ENCODE results near the gene CDC42BPB. TPM values are rescaled to one million over a fixed set of nuclear protein-coding genes. Genes with fewer than 3 reads are reported as not detected.
A peak's percentile ranks its signal among the peaks of the same experiment; 100 is the strongest.

The CDC42BPB gene
- total and polyA plus RNA-seq, 2 donors from 2014 or later: 22.5 to 127 TPM

DNA sequence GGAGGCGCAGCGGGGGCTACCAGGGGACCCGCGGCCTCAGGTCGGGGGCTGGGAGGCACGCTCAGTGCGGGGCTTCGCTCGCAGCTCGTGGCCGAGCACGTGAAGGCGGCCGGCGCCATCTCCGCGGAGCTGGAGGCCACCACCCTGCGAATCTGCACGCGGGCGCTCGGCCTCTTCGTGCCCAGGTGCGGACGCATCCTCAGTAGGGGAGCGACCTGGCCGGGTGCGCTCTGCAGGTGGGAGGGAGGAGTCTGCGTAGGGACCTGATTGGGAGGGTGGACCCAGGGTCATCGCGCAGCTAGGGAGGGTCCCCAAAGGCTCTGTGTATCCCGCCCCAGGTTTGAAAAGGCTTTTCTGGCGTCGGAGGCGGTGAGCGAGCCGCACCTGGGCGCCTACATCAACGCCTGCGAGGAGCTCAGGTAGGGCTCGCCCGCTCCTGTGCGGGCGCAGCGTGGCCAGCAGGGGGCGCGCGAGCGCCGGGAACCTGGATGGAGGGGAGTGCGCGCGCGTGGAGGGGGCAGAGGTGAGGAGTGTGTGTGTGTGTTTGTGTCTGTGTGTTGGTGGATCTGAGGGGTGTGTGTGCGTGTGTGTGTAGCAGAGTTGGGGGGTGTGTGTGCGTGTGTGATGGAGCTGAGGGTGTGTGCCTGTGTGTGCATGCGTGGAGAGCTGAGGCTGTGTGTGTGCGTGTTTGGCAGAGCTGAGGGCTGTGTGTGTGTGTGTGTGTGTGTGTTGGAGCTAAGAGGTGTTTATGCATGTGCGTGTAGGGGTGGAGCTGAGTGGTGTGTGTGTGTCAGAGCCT is 47.5 kb upstream of the CDC42BPB start:
- FAIRE-seq (no peak), DNase-seq (peak; percentile 78 to 89 (median 80))
- Histone ChIP-seq H3K9me3 (ENCODE audit: control insufficient read depth in 2 of 3, insufficient read depth in 1 of 3, low read length in 3 of 3) (no peaks in the 10 kb centered on the region), H3K4me3 (ENCODE audit: low read length in 3 of 3) (peak overlapping the region in 1 of 3 donors; percentile 4), H3K9ac (ENCODE audit: low read length in 3 of 3) (no peak overlapping the region), H3K36me3 (ENCODE audit: control insufficient read depth in 2 of 3, insufficient read depth in 3 of 3, low read length in 3 of 3) (no peaks in the 10 kb centered on the region), H3K27me3 (ENCODE audit: control insufficient read depth, insufficient read depth, low read length) (peaks cover 11% of the 10 kb centered on the region), H3K4me1 (ENCODE audit: control insufficient read depth in 2 of 3, insufficient read depth in 2 of 3, low read depth in 1 of 3, low read length in 3 of 3) (peaks cover 0 to 14% (median 0%) of the 10 kb centered on the region in 3 donors), H3K27ac (ENCODE audit: low read depth in 2 of 2, low read length in 2 of 2) (no peak overlapping the region)
- TF ChIP-seq, protein P1, sequence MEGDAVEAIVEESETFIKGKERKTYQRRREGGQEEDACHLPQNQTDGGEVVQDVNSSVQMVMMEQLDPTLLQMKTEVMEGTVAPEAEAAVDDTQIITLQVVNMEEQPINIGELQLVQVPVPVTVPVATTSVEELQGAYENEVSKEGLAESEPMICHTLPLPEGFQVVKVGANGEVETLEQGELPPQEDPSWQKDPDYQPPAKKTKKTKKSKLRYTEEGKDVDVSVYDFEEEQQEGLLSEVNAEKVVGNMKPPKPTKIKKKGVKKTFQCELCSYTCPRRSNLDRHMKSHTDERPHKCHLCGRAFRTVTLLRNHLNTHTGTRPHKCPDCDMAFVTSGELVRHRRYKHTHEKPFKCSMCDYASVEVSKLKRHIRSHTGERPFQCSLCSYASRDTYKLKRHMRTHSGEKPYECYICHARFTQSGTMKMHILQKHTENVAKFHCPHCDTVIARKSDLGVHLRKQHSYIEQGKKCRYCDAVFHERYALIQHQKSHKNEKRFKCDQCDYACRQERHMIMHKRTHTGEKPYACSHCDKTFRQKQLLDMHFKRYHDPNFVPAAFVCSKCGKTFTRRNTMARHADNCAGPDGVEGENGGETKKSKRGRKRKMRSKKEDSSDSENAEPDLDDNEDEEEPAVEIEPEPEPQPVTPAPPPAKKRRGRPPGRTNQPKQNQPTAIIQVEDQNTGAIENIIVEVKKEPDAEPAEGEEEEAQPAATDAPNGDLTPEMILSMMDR (IDR thresholded peaks at IDR 0.05; ENCODE audit: borderline replicate concordance, extremely low read depth, insufficient read depth): peak; percentile 98
- intact Hi-C loops (cut with DNase I): loop anchor here (10.0 kb wide), 2 partner anchors 70 to 190 kb away; no protein-coding TSS in a partner anchor

GRCh38 chr14:103104389-103104653 is 47.0 kb upstream of the CDC42BPB start:
- intact Hi-C loops (cut with DNase I): loop anchor here (10.0 kb wide), 2 partner anchors 70 to 190 kb away; no protein-coding TSS in a partner anchor
- FAIRE-seq: no peak
- no peaks in the 10 kb centered on the region for H3K36me3 ChIP-seq (ENCODE audit: control insufficient read depth in 2 of 3, insufficient read depth in 3 of 3, low read length in 3 of 3)
- no peak overlapping the region for H3K4me3 ChIP-seq (ENCODE audit: low read length in 3 of 3)
- H3K9ac ChIP-seq (ENCODE audit: low read length in 3 of 3): no peak overlapping the region
- H3K9me3 ChIP-seq (ENCODE audit: control insufficient read depth in 2 of 3, insufficient read depth in 1 of 3, low read length in 3 of 3): no peaks in the 10 kb centered on the region
- peaks cover 11% of the 10 kb centered on the region for H3K27me3 ChIP-seq (ENCODE audit: control insufficient read depth, insufficient read depth, low read length)
- DNase-seq: no peak
- H3K27ac ChIP-seq (ENCODE audit: low read depth in 2 of 2, low read length in 2 of 2): no peak overlapping the region
- peaks cover 0 to 14% (median 0%) of the 10 kb centered on the region in 3 donors for H3K4me1 ChIP-seq (ENCODE audit: control insufficient read depth in 2 of 3, insufficient read depth in 2 of 3, low read depth in 1 of 3, low read length in 3 of 3)
- TF ChIP-seq, protein P1 (IDR thresholded peaks at IDR 0.05; ENCODE audit: borderline replicate concordance, extremely low read depth, insufficient read depth): no peak

DNA sequence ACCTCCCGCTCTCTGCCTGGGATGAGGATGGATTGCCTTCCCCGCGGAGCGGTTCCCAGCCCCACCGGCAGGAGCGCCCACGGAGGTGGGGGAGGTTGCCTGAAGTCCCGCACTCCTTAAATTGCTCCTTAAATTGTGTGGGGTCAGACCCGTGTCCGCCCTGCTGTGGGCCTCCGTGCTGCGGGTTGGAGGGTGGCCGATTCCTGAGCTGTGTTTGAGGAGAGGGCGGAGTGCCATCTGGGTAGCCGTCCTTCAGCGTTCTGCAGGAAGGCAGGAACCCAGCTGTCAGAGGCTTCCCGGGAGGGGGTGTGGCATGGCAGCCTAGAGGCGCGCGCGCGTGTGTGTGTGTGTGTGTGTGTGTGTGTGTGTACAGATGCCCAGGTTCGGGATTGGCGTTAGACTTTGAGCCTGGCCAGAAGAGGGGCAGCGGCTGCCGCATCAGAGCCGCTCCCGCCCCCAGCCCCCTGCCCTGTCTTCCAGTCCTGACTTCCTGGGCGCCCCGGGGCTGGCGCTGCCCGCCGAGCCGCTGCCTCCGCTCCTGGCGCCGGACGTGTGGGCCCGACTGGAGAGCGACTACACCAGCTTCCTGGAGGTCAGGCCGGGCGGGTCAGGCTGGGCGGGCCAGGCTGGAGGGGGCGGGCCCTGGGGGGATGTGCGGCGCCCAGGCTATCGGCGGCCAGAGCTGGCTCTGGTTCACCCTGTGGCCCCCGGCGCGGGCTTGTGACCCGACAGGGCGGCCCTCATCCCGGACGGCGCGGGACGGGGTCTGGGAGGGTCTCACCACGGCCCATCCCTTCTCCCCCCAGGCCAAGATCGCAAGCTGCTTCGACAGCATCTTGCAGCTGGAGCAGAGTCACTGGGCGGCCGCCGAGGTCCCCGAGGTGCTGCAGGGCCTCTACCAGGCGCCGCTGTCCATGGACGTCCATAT is 46.4 kb upstream of the CDC42BPB start:
- FAIRE-seq (no peak), DNase-seq (peak; percentile 64 to 91 (median 71))
- Histone ChIP-seq H3K4me3 (ENCODE audit: low read length in 3 of 3) (peak overlapping the region in 1 of 3 donors; percentile 25), H3K9me3 (ENCODE audit: control insufficient read depth in 2 of 3, insufficient read depth in 1 of 3, low read length in 3 of 3) (no peaks in the 10 kb centered on the region), H3K27me3 (ENCODE audit: control insufficient read depth, insufficient read depth, low read length) (peaks cover 11% of the 10 kb centered on the region), H3K9ac (ENCODE audit: low read length in 3 of 3) (no peak overlapping the region), H3K27ac (ENCODE audit: low read depth in 2 of 2, low read length in 2 of 2) (no peak overlapping the region), H3K4me1 (ENCODE audit: control insufficient read depth in 2 of 3, insufficient read depth in 2 of 3, low read depth in 1 of 3, low read length in 3 of 3) (peaks cover 0 to 14% (median 0%) of the 10 kb centered on the region in 3 donors), H3K36me3 (ENCODE audit: control insufficient read depth in 2 of 3, insufficient read depth in 3 of 3, low read length in 3 of 3) (no peaks in the 10 kb centered on the region)
- TF ChIP-seq, protein P1 (IDR thresholded peaks at IDR 0.05; ENCODE audit: borderline replicate concordance, extremely low read depth, insufficient read depth): no peak
- intact Hi-C loops (cut with DNase I): loop anchor here (10.0 kb wide), 2 partner anchors 71 to 191 kb away; no protein-coding TSS in a partner anchor
